GM21529 (cell line): ENCODE measurements around the gene SEC11A.
"Not testable (repeated sequence)": the region's sequence is repeated elsewhere in the genome, so short reads cannot be mapped to it uniquely, and the experiment has no call there.

Experiments used
- ATAC-seq: cut with Tn5 transposase; IDR thresholded peaks from one replicate; pipeline ENCODE4 v1.9.1; 2021; ENCODE audit not compliant: unreplicated experiment

SEC11A gene

DNA sequence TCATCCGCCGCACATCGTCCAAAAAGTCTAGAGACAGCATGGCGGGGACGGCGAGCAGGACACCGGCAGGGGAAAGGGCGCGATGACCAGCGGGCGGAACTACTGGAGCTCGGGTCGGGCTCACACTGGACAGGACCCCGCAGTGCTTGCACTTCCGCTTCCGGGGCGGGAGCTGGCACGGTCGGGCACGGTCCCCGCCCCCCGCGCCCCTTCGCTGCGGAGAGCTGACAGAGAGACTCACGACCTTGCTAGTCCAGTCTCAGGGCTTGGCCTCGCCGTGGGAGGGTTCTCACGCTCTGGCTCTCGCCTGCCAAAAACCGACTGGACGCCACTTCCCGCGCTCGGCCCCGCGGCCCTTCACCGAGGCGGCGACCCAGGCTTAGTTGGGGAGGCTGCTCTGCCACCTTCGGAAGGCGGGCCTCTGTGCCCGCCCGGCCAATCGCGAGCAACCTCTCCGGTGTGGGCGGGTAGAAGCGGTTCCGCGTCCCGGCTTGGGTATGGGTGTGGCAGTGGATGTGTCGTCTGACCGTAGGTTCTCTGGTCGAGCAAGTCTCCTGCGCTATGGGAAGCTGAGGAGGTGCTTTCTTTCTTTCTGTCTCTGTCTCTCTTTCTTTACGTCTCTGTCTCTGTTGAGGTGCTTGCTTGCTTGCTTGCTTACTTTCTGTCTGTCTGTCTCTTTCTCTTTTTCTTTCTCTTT, at the start of gene SEC11A:
Gene SEC11A, minus strand, starts transcription at position 104 of the 697 bp plus-strand sequence. Its CDS starts 64 bp downstream, at position 40.
- ATAC-seq, result peak; percentile 89

DNA sequence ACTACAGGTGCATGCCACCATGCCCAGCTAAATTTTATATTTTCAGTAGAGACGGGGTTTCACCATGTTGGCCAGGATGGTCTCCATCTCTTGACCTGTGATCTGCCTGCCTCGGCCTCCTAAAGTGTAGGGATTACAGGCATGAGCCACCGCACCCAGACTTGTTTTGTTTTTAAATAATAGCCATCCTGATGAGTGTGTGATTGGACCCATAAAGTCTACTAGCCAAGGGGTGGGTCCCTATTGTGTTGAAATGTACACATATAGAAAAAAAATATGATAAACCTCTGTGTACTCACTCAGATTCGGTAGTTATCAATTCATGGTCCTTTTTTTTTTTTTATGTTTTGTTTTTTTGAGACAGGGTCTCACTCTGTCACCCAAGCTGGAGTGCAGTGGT, 49.7 kb upstream of the SEC11A start:
- ATAC-seq, result no peak

DNA sequence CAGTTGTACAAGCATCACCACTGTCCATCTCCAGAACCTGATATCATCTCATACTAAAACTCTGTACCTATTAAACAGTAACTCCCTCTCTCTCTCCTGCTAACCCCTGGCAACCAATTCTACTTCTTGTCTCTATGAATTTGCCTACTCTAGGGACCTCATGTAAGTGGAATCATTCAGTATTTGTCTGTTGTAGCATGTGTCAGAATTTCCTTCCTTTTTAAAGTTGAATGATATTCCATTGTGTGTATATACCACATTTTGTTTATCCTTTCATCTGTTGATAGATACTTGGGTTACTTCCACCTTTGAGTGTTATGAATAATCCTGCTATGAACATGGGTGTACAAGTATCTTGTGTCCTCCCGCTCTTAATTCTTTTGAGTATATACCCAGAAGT, 49.0 kb upstream of the SEC11A start:
- ATAC-seq, result no peak

DNA sequence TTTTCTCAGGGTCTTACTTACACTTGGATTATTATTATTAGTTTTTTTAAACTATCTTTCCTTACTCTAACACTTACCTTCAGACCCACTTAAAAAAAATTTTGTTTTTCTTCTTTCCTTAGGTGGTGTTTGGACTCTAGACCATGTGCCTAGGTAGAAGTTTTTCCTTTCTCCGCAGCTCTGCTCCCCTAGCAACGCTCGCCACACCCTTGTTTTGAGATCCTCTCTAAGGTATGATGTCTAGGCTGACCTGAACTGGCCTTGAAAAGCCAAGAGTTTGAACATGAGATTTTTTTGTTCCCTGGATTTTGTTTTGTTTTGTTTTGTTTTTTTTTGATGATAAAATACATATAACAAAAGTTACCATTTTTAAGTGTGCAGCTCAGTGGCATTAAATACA, 48.6 kb upstream of the SEC11A start:
- ATAC-seq, result no peak

DNA sequence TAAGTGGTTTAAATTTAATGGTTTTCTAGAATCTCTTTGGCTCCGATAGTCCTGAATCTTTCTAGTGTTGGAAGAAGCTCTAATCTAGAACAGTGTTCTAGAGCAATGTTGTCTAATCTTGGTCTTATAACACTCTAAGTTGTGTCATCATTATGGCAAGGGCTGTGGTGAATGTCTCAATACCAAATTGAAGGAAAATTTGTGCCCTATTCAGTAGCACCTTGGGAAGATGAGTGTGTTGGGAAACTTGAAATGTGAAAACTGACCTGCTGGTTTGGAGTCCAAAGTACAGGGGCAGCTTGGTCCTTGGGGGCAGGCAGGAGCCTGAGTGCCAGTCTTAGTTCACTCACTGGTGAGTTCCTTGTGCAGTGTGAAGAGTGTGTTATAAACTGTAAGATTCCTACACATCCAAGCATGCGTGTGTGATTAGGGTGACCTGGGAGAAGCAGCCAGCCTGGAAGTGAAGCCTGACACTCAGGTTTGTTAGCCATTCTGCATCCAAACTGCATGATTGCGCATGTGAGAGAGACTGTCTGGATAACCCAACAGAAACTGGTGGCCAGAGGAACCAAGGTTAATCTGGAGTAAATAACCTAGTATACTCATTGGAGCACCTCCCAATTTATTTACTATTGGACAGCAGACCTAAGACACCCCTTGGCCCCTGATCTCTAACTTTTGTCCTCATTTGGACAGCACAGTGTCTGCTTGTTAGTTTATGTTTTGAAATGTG, 47.1 kb upstream of the SEC11A start:
- no peak for ATAC-seq

DNA sequence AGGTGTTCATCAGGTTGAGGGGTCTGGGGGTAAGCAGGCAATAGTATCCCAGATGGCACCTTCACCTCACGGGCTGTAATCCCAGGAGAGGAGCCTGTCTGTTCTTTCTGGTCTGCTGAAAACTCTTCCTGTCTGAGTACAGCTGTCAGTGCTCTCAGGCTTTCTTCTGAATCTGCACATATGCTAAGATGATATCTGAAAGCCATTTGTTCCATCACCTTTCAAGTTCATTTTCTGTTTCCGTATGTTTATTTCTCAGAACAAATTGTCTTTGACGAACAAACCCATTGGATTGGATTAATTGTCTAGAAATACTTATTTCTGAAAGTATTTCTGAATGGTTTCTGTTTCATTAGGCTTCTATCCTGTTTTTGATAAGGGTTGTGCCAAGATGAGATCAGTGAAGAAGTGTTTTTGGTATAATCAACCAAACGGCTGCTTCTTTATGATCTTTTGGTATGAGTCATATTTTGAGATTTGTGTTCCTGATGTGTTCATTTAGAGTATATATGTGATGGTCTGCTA, 45.7 kb upstream of the SEC11A start:
- ATAC-seq, result peak; percentile 59

DNA sequence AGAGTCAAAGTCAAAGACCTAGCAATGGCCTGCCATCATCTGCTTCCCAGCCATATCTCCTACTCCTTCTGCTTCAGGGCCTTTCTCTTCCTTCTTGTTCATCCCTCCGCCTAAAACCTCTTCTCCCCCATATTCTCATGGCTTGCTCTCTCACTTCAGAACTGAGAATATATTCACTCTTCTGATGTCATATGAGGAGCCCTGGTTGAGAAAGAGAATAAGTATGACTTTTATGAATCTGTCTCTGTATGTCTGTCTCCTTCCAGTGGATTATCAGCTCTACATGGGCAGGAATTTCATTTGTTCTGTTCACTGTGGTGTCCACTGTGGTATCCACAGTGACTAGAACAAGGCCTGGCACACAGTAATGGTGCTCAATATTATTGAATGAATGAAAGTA, 44.3 kb upstream of the SEC11A start:
- ATAC-seq, result no peak

DNA sequence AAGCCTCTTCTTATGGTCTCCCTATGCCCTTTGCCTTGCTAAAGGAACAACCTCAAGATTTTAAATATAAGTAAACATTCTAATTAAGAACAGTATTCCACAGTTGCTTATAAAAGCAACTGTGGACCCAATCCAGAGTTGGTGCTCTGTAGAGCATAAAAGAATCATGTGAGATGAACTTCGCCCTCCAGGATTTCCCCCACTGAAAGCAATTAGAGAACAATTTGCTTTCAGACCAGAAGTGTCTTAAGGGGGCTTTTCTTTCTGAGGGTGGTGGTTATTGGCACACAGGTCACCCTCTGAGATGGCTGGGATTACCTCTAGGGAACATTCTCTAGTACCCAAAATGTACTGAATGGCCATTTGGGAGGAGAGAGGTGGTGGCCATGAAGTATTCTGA, 43.1 kb upstream of the SEC11A start:
- no peak for ATAC-seq

DNA sequence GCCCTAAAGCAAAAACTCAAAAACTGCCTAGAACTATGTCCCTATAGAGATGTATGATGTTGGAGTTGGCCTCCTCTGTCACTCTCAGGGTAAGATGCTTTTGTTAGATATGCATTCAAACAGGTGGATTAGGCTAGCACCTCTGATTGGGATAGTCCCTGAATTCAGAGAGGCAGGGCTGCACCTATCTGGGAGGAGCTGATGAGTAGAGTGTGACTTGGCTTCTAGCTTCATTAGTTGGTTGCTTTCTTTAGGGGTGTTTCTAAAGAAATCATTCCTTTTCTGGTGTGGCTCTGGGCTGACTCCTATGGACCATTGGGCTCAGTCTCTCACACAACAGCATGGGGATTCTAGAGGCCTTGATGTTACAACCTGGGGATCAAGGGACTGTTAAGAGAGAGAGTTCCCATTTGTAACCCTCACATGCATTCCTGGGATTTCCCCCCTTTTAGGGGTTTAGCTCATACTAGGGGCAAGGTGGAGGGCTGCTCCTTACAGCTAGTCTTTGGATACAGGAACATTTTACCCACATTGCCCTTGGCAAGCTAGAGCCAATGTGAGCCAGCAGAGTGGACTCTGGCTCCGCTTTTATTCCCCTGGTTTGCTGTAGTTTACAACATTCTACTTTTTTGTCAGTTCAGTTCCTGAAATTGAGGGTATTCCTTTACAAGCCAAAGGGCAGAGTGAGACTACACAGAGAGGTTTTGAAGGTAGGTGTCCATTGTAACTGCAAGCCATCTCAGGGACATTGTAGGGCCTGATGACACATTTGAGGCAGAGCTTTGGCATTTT, 40.0 kb upstream of the SEC11A start:
- no peak for ATAC-seq

DNA sequence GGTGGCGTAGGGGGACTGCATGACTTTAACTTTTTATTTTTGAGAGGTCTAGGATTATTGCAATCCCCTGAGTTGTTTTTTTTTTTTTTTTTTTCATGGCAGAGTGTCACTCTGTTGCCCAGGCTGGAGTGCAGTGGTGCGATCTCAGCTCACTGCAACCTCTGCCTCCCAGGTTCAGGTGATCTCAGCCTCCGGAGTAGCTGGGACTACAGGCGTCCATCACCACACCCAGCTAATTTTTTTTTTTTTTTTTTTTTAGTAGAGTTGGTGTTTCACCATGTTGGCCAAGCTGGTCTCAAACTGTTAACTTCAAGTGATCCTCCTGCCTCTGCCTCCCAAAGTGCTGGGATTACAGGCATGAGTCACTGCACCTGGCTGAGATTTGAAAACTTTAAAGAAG, 39.0 kb upstream of the SEC11A start:
- ATAC-seq, result not testable (repeated sequence)

DNA sequence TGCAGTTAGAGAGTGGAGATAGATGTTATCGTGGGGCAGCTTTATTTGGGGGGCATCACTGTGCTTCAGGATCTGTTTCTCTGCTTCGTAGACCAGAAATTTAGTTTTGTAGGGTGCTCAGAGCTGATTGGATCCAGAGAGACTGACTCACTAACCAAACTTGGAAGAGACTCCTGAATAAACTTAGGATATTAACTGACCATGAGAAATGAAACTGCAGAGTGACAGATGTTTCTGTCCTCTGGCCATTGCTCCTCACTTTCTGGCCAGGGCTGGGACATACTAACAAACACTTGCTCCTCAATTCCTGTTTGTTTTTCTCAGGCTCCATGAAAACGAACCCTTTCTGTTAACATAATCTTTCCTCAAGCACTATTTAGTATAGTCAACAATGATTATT, 36.8 kb upstream of the SEC11A start:
- no peak for ATAC-seq

DNA sequence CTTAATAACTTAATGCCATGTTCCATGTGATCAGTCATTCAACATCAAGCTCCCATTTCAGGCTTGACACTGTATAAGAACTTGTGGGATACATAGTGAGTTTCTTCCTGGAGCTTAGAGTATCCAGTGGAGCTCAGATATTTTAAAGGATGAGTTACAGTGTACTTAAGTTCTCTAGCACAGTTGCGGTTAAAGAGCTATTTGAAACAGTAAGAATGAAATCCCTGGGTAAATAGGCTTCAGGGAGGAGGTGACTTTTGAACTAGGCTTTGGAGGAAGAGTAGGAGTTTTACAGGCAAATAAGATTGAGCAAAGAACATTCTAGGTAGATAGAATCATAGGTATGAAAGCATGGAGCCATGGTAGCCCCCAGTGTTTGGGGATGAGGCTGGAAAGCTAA, 36.3 kb upstream of the SEC11A start:
- no peak for ATAC-seq

DNA sequence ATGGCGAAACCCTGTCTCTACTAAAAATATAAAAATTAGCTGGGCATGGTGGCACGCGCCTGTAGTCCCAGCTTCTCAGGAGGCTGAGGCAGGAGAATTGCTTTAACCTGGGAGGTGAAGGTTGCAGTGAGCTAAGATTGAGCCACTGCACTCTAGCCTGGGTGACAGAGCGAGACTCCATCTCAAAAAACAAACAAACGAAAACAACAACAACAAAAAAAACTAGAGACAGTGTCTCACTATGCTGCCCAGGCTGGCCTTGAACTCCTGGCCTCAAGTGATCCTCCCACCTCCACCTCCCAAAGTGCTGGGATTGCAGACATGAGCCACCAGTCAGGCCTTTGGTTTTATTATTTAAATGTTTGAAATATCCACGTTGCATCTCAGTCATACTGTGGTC, 35.8 kb upstream of the SEC11A start:
- ATAC-seq, result not testable (repeated sequence)

DNA sequence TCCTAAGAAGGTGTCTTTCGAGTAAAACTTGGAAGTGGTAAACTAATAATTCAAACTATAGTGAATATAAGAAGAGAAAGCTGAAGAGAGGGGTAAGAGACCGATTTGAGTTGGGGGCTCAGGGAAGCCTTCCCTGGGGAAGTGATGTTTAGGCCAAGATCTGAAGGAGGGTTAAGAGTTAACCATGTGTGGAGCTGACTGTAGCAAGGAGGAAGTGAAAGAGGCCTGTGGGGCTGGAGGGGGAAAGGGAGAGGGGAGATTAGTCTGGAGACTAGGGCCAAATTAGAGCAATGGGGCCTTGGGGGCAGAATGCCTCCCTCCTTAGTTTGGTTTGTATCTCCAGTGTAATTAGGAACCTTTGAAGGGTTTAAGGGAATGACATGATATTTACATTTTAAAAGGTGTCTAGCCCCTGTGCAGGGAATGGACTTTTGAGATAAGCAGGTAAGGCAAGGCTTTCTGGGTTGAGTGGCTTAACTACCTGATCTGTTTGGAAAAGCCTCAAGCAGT, 34.7 kb upstream of the SEC11A start:
- ATAC-seq, result peak; percentile 39

DNA sequence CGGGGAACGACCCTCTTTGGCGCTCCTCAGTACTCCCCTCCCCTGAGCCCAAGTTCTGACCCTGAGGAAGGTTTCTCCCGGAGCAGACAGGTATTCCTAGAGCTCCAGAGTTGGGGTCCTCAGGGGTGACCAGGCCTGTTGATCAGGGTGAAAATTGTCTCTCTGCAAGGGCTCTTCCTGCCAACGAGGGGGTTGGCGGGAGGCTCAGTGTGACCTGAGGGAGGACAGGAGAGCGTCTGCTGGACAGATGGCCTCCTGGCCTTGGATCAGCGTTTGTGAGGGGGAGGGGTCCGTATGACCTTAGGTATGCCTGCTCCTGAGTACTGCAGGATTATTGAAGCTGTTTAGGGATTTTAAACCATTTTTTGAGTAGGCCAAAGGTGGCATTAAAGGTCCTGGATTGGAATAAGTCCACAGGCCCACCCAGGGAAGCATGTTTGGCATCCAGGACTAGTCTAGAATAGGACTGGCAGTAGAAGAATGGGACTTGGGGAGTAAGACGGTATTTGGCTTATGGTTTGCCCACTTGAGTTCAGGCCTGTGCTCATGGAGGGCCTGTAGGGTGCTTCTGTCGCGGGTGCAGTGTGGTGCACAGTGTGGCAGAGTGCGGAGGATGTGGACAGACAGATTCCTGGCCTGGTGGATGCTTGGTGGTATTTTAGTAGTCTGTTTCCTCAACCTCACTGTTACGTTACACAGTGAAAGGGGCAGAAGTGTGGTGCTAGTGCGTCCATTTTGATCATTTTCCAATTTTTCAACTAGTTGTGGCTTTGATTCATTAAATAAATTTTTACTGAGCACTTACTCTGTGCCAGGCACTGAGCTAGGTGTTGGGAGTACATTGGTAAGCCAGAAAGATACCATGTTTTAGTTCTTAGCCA, 33.4 kb upstream of the SEC11A start:
- ATAC-seq, result peak; percentile 2

DNA sequence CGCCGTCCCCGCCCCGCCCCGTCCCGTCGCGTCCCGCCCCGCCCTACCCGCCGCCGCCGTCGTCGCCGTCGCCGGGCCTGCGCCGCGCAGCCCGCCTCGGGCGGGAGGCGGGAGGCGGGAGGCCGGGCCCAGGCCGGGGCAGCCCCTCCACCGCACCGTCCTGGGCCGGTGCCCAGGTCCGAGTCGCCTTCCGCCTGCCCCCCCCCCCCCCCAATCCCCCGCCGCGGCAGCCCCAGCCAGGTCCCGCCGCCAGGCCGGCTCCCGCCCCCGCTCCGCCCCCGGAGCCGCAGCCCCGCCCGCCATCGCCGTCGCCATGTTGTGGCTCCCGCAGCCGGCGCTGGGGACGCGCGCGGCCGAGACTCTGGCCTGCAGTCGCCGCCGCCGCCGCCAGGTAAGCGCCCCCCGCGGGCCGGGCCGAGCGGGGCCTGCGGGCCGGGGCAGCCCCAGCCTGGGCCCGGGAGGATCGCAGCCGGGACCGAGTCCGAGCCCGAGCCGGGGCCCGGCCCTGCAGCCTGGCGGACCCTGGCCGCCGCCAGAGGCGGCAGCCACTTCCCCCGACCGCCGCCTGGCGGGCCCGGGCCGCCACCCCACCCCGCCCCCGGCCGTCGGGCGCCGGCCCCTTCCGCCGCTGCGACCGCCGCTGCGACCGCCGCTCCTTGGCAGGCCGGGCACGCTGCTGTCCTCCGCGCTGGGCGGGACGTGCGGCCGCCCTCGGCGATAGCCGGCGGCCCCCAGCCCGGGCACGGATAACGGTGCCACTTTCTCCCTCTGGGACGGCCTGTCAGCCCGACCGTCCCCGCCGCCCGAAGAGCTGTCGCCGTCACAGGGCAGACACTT, 32.6 kb upstream of the SEC11A start, which contains the start of gene ZNF592:
Gene ZNF592, plus strand, starts transcription at position 319 of the 837 bp plus-strand sequence. CDS start 34,084 bp downstream, outside the sequence.
- ATAC-seq, result peak; percentile 47

DNA sequence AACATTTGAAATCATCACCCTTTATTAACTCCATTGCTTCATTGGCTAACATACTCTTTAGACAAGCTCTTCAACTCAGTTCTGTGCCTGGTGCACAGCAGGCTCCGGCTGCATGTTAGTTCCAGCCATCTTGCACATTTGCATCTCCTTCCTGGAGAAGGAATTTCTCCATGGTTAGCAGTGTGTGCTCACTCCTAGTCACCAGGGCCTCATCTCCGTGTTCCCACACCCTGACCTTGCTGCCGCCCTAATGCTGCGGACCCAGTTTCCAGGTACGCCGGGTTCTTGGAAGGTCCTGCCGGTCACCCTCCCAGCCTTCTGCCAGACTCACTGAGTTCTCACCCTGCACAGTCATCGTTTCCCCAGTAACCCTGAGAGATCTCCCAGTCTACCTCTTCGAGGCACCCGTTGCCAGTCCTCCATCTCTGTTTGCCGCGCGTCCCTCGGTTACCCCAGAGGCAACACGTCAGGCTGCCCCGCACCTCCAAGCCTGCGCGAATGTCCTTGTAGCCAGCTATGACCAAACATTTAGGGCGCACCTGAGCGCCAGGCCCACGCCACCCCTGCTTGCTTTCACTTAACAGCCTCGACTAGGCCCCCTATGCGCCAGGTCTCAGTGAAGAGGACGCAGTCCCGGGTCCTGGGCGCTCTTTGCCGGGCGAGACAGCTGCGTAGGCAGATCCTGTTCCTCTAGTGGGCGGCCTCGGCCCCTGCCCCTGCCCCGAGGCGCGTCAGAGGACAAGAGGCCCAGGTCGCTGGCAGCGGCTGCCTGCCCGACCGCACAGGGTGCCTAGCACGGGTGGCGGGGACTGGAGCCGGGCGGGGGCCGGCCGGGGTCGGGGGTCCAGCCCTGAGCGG, 31.7 kb upstream of the SEC11A start:
- peak; percentile 40 for ATAC-seq

DNA sequence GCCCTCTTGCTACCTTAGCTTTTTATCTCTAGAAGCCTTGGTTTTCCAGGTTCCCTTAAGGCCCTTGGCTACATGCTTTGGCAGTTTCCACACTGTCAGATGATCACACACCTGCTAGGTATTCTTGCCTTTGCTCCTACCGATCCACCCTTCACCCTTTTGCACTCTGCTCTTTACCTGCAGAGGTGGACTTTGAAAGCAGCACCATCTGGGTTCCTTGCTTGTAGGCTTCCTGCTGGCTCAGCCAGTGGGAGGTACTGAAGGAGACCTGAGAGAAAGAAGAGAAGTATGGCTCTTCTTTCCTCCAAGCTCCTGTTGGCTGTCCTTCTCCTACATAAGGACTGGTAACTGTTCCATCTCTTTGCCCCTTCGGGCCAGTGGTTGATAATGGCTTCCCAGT, 25.2 kb upstream of the SEC11A start:
- ATAC-seq, result no peak
